ENCODE measurements around the gene GIGYF2.

GIGYF2 gene

GRCh38 chr2:232884001-232884421, 186.9 kb downstream of the GIGYF2 start:
- DNase-seq, result no peak

- DNase-seq, result no peak
These were observed 187.6 kb downstream of the GIGYF2 start for GRCh38 chr2:232884549-232885263.

GRCh38 chr2:232885264-232885961, 188.3 kb downstream of the GIGYF2 start:
- no peak for DNase-seq

GRCh38 chr2:232886176-232886575, 189.0 kb downstream of the GIGYF2 start:
- DNase-seq, result no peak

GRCh38 chr2:232886632-232887031, 189.5 kb downstream of the GIGYF2 start:
- no peak for DNase-seq

GRCh38 chr2:232887171-232887850, 190.2 kb downstream of the GIGYF2 start:
- no peak for DNase-seq

- DNase-seq, result no peak
These were observed 191.1 kb downstream of the GIGYF2 start for GRCh38 chr2:232888099-232888836.

- DNase-seq, result no peak
These were observed 191.9 kb downstream of the GIGYF2 start for GRCh38 chr2:232888839-232889529.

GRCh38 chr2:232889876-232890401, 192.8 kb downstream of the GIGYF2 start:
- DNase-seq, result no peak

GRCh38 chr2:232890536-232890895, 193.4 kb downstream of the GIGYF2 start:
- DNase-seq, result no peak

- DNase-seq, result no peak
These were observed 193.9 kb downstream of the GIGYF2 start for GRCh38 chr2:232890896-232891601.

GRCh38 chr2:232891621-232892071, 194.5 kb downstream of the GIGYF2 start:
- no peak for DNase-seq

- DNase-seq, result no peak
These were observed 195.1 kb downstream of the GIGYF2 start for GRCh38 chr2:232892221-232892620.

- DNase-seq, result no peak
These were observed 195.7 kb downstream of the GIGYF2 start for GRCh38 chr2:232892843-232893242.

- DNase-seq, result no peak
These were observed 196.7 kb downstream of the GIGYF2 start for GRCh38 chr2:232893834-232894233.

- no peak for DNase-seq
These were observed 197.1 kb downstream of the GIGYF2 start for GRCh38 chr2:232894251-232894650.

GRCh38 chr2:232894746-232895145, 197.6 kb downstream of the GIGYF2 start:
- no peak for DNase-seq

GRCh38 chr2:232896111-232896510, 199.0 kb downstream of the GIGYF2 start:
- DNase-seq, result no peak

- DNase-seq, result no peak
These were observed 199.8 kb downstream of the GIGYF2 start for GRCh38 chr2:232896720-232897597.

GRCh38 chr2:232897598-232898408, 200.7 kb downstream of the GIGYF2 start:
- no peak for DNase-seq
